DMS 273 (cell line): ENCODE results near the gene EFCC1.
A peak's percentile ranks its signal among the peaks of the same experiment; 100 is the strongest.
"Not testable (repeated sequence)": the region's sequence is repeated elsewhere in the genome, so short reads cannot be mapped to it uniquely, and the experiment has no call there.

Experiments
- DNase-seq: peaks from one replicate; lab custom pipeline; 2025; ENCODE audit not compliant: unreplicated experiment; lab: John Stamatoyannopoulos, UW

The EFCC1 gene

GRCh38 chr3:129051871-129052340, 50.8 kb downstream of the EFCC1 start:
- no peak for DNase-seq

GRCh38 chr3:129052675-129053074, 51.6 kb downstream of the EFCC1 start:
- peak; percentile 64 for DNase-seq

- no peak for DNase-seq
Observed at GRCh38 chr3:129054605-129055104, 53.6 kb downstream of the EFCC1 start.

GRCh38 chr3:129056451-129057173, 55.5 kb downstream of the EFCC1 start:
- peak; percentile 29 for DNase-seq

- DNase-seq = no peak
Observed at GRCh38 chr3:129057249-129057648, 56.1 kb downstream of the EFCC1 start.

- DNase-seq = peak; percentile 95
Observed at GRCh38 chr3:129058441-129059200, 57.5 kb downstream of the EFCC1 start.

- peak; percentile 52 for DNase-seq
Observed at GRCh38 chr3:129059311-129059958, 58.3 kb downstream of the EFCC1 start.

- DNase-seq = no peak
Observed at GRCh38 chr3:129060276-129061022, 59.3 kb downstream of the EFCC1 start, which contains the start of gene GP9. Gene GP9 (plus strand): TSS chr3:129060779. CDS start chr3:129061740, 961 bp downstream.

GRCh38 chr3:129061023-129061887, 60.2 kb downstream of the EFCC1 start:
- no peak for DNase-seq

- no peak for DNase-seq
Observed at GRCh38 chr3:129061888-129062834, 61.1 kb downstream of the EFCC1 start.

GRCh38 chr3:129063091-129063640, 62.1 kb downstream of the EFCC1 start:
- no peak for DNase-seq

- DNase-seq = peak; percentile 48
Observed at GRCh38 chr3:129063841-129064482, 62.9 kb downstream of the EFCC1 start.

GRCh38 chr3:129065016-129065719, 64.1 kb downstream of the EFCC1 start:
- DNase-seq = no peak

- no peak for DNase-seq
Observed at GRCh38 chr3:129065720-129066073, 64.6 kb downstream of the EFCC1 start.

GRCh38 chr3:129067719-129068118, 66.6 kb downstream of the EFCC1 start:
- DNase-seq = not testable (repeated sequence)

GRCh38 chr3:129068291-129068886, 67.3 kb downstream of the EFCC1 start:
- no peak for DNase-seq
